ENCODE data around the gene OR5A2. TPM values are rescaled to one million over a fixed set of nuclear protein-coding genes. Genes with fewer than 3 reads are reported as not detected.

Gene OR5A2, protein sequence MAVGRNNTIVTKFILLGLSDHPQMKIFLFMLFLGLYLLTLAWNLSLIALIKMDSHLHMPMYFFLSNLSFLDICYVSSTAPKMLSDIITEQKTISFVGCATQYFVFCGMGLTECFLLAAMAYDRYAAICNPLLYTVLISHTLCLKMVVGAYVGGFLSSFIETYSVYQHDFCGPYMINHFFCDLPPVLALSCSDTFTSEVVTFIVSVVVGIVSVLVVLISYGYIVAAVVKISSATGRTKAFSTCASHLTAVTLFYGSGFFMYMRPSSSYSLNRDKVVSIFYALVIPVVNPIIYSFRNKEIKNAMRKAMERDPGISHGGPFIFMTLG
- total RNA-seq, result not detected in 2 replicates

GRCh38 chr11:59426361-59427067 is at the start of gene OR5A2:
Gene OR5A2 (minus strand): TSS chr11:59426413. CDS start chr11:59422953, 3,460 bp downstream.

GRCh38 chr11:59473015-59473414 is 46.8 kb upstream of the OR5A2 start, which contains the start of gene OR4D10:
Gene OR4D10 (plus strand): TSS chr11:59473315. CDS start chr11:59477430, 4,115 bp downstream.

DNA sequence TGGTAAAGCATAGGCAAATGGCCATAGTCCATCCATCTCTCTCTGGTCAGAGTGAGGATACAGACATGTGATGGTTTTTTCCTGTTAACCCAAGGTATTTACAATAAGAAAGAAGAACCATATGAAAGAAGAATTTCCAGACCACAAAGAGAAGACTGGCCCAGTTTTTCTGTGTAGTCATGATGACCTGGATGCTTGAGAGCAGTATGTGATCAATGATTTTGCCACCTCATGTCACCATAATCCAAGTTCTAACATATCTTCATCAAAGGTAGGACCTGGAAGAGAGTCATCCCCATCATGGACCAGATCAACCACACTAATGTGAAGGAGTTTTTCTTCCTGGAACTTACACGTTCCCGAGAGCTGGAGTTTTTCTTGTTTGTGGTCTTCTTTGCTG is 30.4 kb upstream of the OR5A2 start, which contains the start of gene OR4D6:
OR4D6 (plus strand) TSS at position 301 of the 400 bp plus-strand sequence; CDS start at position 301, 0 bp downstream.

DNA sequence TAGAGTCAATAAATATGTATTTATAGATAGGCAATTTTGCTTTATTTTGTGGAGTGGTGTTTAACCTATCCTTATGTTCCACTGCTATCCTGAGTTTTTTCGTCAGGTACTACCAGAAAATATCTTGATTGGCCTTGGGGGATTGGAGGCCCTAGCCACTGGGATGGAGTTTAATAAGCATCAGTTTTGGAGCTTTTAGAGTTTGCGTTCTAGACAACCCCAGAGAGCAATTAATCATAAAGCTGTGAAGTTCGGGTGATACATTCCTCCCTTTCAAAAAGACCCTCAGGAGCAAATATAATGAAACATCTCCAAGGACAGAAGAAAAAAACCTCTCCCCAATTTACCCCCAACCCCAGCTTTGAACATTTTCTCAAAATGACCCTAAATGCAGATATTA is 10.0 kb upstream of the OR5A2 start, which contains the start of gene OR5A1:
OR5A1 (plus strand) TSS at position 301 of the 400 bp plus-strand sequence. CDS start 6,700 bp downstream, outside the sequence.

Other genes starting within 250 kb of the OR5A2 start
- not detected in 2 replicates for gene MPEG1, start 213.5 kb downstream of the OR5A2 start, total RNA-seq
- gene OR5AN1, start 67.5 kb downstream of the OR5A2 start, total RNA-seq, result not detected in 2 replicates
- gene OR5A1, start 10.1 kb upstream of the OR5A2 start, total RNA-seq, result not detected in 2 replicates
- not detected in 2 replicates for gene OR4D6, start 30.5 kb upstream of the OR5A2 start, total RNA-seq
- gene OR4D10, start 46.9 kb upstream of the OR5A2 start, total RNA-seq, result not detected in 2 replicates
- not detected in 2 replicates for gene OR4D11, start 77.2 kb upstream of the OR5A2 start, total RNA-seq
- not detected in 2 replicates for gene OR4D9, start 85.1 kb upstream of the OR5A2 start, total RNA-seq
- gene OSBP, start 189.4 kb upstream of the OR5A2 start, total RNA-seq, result 14.4 and 15.2 TPM in 2 replicates
- gene PATL1, start 242.6 kb upstream of the OR5A2 start, total RNA-seq, result 10.5 and 12.3 TPM in 2 replicates